LHCN-M2 (cell line): ENCODE measurements around the gene ITLN2. TPM values are rescaled to one million over a fixed set of nuclear protein-coding genes. Genes with fewer than 3 reads are reported as not detected.
"Not testable (repeated sequence)": the region's sequence is repeated elsewhere in the genome, so short reads cannot be mapped to it uniquely, and the experiment has no call there.

Experiments used
- DNase-seq: peaks from one replicate; pipeline ENCODE4 v3.0.0-alpha.2; 2012; ENCODE audit warnings: low read depth
- polyA plus RNA-seq: library from polyadenylated mRNA; unstranded; fragments of >200 nt; gene quantifications from one replicate; pipeline ENCODE4 v1.2.1, GENCODE V29; 2012; ENCODE audit warnings: missing spikeins
- total RNA-seq: library from RNA; depleted of rRNA; stranded (reverse); fragments of >200 nt; gene quantifications from 2 replicates; pipeline ENCODE4 v1.2.3, GENCODE V29; 2014; rRNA removed

The ITLN2 gene
- not detected in 2 replicates for total RNA-seq
- polyA plus RNA-seq = not detected

DNA sequence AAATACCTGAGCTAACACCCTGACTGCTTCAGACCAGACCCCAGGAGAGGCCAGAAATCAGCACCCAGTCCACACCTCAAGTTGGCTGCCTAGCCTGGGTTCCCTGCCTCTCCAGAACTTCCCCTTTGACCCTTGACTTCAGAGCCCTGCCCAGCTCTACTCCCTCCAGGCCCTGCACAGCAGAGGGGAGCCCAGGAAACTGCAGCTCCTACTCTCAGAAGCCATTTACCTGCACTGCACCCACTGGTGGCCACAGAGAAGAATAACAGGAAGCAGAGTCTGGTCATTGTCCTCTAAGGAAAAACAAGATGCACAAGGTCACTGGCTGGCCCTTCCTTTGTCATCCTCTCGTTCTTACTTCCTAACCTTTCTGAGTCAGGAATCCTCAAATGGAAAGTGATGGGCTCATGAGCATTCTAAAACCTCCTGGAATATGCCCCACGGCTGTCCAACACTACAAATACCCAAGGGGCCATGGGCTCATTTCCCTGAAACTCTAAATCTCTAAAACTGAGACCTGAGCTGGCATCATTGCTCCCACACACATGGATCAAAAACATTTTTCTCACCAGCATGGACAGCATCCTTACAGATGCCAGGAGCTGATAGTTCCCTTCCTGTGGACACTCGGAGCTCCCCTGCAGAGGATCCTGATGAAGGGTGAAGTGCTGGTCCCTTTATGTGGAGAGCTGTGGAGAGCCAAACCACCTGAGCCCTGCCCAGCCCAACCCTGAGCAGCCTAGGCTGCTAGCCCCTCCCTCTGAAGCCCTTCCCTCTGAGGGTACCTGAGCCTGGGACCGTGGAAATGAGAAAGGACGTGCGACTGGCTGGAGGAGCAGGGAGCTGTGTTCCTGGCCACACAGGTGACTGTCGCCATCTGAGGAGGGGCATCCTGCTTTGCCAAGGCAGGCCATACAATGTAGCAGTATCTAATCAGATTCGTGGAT lies at the start of gene ITLN2:
Gene ITLN2 (minus strand): TSS at position 652 of the 947 bp plus-strand sequence. CDS start 68 bp downstream, at position 584.
- DNase-seq = peak; percentile 32

DNA sequence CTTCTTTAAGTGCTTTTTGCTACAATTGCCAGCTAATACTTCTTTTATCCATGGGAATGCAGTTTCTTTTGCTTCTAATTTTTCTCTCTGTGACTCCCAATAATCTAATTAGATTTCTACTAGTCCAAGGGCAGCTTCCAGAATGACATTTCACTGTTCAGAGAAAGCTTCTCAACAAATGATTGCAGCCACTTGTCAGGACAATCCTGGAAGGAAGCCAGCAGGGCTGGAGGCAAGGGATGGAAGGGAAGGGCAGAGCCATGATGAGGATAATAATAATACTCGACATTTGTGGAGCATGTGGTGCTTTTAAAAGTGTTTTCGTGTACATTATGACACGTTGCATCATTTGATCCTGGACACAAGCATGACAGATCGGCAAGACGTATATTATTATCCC lies 46.9 kb upstream of the ITLN2 start:
- no peak for DNase-seq

DNA sequence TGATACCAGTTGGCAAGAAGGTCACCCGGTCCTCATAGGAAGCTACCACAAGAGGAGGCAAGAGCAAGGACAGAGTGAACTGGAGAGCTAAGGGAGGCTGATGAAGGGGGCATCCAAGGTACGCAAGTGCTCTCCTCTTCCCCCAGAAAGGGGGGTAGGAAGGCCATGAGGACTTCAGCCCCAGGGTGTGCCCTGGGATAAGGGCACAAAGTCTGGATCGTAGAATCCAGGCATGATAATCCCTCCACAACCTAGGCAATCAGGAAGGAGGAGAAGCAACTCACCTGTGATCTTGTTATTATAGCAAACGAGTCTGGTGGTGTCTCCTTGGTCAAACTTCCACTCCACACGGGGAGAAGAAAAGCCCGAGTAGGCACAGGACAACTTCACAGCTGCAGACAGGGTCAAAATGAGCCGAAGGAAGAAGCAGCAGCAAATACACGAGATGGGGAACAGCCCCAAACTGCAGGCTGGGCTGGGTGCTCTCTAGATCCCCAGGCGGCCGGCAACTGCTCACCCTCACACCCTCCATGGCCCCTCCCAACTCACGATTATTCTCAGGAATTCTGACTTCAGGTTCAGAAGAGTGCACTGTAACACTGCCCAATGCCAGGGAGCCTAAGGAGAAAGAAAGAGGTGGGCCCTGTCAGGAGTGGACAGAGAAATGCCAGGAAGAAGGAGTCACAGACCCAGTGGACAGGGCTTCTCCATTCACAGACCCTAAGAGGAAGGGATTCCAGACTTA lies 46.3 kb upstream of the ITLN2 start:
- DNase-seq = no peak

DNA sequence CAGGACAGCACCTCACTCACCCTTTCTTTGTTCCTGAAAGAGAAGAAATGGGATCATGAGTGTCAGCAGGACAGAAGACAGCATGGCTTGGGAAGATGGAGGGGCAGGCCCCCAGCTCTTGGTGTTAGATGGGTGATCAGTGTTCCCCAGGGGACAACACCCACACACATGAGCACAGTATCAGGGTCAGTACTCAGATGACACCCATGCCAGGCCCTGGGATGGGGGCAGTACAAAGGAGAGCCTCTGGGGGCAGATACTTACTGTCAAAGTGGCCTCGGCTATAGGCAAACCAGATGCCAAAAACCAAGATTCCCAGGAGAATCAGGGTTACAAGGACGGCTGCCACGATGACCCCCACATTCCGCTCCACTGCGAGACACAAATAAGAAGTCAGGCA lies 44.8 kb upstream of the ITLN2 start:
- DNase-seq = no peak

DNA sequence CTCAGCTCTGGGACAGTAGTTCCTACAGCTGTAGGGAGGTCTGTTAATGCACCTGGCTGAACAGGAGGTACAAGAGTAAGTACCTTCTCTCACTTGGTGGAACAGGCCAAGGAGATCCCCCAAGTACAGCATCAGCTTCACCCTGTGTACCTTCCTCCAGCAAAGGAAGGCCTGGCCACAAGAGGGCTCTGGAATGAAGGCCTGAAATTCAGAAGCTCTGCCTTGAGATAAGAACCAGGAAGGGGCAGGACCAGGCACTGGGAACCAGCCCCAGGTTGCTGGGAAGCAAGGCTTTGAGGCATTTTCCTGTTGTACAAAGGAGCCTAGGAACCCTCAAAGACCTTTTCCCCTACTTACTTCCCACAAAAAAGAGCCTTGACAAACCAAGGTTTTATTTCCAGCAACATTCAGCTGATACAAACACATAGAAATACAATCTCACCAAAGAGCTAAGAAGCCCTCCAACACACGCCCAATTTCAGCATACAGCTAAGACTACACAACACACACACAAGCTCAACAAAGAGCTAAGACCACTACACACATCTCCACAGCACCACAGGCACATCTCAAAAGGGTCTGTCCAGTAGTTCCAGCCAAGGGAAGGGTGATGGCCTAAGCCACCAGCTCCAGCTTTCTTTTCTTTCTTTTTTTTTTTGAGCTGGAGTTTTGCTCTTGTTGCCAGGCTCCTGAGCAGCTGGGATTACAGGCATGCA lies 42.9 kb upstream of the ITLN2 start:
- peak; percentile 57 for DNase-seq

DNA sequence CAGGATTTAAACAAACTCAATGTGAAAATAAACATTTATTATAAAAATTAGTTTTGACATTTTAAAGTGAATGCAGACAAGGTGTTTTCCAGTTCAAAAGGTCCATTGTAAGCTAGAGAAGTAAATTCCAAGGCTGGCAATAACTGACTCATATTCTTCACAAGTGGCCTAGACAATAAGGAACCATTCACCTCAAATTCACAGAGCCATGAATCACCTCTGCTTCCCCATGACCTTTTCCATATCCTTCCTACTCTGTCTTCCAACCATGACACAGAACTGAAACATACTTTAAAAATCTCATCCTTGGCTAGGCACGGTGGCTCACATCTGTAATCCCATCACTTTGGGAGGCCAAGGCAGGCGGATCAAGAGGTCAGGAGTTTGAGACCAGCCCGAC lies 41.6 kb upstream of the ITLN2 start:
- peak; percentile 67 for DNase-seq

DNA sequence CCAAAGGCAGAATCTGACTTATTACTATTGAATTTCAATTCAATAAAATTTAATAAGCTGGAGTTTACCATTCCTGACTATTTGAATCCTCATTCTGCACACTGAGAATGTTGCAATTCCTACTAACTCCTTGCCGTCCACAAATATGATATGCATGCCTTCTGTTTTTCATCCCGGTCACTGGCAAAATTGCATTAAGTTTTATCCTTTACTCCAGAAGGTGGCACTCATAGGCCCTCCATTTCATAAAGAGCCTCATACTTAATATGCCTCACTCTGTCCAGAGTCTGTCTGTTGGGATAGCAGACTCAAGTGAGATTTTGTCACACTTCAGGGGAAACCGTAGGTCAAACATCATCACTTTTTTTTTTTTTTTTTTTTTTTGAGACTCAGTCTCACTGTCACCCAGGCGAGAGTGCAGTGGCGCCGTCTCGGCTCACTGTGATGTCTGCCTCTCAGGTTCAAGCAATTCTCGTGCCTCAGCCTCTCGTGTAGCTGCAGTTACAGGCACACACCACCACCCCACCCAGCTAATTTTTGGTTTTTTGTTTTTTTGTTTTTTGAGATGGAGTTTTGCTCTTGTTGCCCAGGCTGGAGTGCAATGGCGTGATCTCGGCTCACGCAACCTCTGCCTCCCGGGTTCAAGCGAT lies 39.1 kb upstream of the ITLN2 start:
- peak; percentile 72 for DNase-seq

DNA sequence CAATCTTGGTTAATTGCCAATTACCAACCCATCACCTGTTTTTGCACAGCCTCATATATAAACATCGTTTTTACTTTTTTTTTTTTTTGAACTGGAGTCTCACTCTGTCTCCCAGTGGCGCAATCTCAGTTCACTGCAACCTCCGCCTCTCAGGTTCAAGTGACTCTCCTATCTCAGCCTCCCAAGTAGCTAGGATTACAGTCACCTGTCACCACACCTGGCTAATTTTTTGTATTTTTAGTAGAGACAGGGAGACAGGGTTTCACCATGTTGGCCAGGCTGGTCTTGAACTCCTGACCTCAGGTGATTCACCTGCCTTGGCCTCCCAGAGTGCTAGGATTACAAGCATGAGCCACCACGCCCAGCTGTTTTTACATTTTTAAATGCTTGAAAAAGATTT lies 37.4 kb upstream of the ITLN2 start:
- not testable (repeated sequence) for DNase-seq

DNA sequence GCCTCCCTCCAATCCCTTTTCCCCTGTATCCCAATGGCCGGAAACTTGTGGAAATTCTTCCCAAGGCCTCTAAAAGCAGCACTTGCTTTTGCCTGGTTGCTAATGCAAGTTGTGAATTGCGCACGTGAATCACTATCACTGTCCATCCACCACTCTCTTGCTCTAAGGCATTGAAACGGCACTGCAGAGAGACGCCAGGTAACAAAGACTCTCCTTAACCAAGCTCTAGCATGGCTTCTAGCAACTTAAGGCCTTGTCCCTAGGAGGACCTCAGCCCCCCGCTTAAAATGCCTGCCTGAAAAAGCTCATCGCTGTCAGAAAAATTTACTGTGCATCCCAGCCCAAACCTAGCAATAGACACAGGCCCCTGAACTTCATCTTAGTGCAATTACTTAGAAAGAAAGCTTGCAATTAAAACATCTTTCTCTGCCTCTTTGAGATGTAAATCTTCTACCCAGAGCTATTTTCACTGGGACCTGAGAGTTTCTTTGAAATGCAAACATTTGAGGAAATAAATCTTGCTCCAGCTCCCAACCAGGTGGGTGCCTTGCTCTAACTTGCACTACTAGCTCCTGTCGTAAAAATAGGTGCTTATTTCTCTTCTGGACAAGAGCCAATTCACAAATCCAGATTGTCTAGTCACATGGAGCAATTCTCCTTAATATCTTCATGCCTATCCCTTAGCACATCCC lies 32.9 kb upstream of the ITLN2 start:
- DNase-seq = no peak

DNA sequence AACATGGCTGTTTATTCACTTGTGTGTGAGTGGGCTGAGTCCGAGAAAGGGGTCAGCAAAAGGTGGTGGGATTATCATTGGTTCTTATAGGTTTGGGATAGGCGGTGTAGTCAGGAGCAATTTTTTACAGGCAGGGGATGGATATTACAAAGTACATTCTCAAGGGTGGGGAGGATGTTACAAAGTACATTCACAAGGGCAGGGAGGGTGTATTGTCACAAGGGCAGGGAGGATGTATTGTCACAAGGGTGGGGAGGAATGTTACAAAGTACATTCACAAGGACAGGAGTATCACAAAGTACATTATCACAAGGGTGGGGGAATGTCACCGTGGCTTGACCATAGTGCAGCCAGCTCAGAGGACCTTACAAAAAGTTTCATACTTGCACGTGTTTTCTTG lies 31.1 kb upstream of the ITLN2 start:
- no peak for DNase-seq

DNA sequence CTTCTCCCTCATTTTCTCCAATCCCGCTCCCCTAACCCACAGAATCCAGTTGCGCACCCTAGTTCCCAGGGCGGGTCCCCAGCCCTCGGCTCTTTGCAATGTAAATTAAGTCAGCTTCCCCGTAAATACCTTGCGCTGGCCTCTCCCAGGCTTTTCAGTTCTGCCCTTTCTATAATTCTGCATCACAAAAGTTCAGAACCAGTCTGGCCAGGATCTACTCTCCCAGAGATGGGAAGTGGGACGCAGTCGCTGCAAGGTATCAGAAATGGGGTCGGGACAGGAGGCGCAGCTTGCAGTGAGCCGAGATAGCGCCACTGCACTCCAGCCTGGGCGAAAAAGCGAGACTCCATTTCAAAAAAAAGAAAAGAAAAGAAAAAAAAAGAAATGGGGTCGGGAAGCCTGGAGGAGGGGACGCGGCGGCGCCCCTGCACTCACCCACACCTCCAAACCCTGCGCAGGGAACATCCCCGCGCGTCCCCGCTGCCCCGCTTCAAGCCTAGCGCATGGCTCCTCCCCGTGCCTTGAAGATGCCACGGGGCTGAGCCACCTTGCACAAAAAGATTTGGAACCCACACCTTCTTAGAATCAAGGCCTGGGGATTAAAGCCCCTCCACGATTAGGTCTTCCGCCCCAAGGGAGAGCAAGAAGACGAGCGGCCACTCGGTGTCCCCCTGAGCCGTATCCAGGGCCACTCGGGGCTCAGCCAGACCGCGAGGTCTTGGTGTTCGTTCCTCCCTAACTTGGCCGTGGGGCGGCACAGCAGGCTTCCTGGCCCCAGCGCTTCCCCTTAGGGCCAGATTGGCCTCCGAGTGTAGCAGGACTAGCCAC lies 27.2 kb upstream of the ITLN2 start:
- no peak for DNase-seq

DNA sequence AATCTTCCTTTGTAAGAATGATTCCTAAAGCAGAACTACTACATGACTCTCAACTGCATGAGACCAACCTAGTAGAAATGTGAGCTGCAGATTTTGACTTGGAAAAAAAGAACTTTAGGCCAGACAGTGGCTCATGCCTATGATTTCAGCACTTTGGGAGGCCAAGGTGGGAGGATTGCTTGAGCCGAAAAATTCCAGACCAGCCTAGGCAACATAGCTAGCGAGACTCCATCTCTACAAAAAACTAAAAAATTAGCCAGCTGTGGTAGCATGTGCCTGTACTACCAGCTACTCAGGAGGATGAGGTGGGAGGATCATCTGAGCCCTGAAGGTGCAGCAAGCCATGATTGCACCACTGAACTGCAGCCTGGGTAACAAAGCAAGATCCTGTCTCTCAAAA lies 24.7 kb upstream of the ITLN2 start:
- no peak for DNase-seq

DNA sequence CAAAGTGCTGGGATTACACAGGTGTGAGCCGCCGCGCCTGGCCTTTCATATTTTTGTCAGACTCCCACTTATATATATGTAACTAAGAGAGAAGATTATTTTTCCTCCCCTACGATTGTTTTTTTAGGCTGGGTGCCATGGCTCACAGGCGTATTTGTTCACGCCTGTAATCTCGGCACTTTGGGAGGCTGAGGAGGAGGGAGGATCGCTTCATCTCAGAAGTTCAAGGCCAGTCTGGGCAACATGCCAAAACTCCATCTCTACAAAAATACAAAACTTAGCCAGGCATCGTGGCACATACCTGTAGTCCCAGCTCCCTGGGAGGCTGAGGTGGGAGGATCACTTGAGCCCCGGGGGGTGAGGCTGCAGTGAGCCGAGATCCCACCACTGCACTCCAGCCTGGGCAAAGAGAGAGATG lies 23.9 kb upstream of the ITLN2 start:
- no peak for DNase-seq

DNA sequence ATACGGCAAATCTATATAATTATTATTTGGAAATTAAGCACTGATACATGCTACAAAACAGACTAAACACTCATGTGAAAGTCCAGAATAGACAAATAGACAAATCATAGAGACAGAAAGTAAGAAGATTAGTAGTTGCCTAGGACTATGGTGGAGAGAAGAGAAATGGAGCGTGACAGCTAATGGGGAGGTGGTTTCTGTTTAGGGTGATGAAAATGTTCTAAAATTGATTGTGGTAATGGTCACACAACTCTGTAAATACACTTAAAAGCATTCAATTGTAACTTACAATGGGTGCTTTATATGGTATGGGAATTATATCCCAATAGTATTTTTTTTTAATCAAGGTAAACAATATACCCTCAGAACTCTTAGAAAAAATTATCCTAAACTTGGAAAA lies 20.4 kb upstream of the ITLN2 start:
- no peak for DNase-seq

DNA sequence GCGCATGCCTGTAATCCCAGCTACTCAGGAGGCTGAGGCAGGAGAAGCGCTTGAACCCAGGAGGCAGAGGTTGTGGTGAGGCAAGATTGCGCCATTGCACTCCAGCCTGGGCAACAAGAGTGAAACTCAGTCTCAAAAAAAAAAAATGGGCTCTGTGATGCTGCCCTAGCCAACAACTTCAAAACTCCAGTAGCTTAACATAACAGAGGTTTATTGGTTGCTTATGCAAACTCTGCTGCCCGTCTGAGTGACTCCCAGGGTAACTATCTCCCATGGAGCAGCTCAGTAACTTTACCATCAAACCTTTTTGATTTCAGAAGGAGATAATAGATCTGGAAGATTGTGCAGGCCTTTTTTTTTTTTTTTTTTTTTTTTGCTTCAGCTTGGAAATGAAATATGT lies 18.9 kb upstream of the ITLN2 start:
- DNase-seq = no peak

DNA sequence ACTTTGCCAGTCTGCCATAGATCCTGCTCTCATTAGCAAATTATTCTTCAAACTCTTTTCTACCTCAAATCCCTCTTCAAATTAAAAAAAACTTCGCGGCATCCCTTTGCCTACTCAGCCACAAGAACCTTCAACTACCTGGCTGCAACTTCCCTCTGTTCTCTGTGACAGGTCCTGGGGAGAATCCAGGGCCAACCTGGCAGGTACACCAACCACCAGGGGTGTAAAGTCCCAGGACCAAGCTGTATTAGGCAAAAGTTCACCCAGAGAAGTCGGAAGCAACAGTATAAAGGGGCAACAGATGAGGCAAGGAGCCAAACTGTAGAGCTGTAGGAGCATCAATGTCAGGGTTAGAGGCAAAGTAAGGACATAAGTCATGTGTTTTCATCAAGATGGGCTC lies 18.3 kb upstream of the ITLN2 start:
- no peak for DNase-seq

DNA sequence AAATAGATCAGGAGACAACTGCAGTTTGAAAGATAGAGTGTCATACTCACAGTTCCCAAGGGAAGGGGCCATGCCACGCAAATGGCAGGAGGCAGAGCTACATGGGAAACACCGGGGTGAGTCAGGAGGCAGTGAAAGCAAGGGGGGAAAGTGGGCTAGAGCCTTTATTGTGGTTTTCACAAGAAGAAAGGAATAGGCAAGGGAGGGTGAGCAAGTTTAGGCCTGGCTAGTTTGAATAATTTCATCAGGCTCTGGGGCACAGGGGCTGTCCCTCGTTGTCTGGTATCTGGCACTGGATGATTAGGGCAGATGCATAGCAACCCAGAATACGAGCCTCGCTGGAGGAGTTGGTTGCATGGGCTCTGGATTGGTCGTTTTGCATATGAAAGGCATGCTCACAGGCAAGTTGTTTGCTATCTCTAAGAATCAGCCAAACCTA lies 17.0 kb upstream of the ITLN2 start:
- no peak for DNase-seq

DNA sequence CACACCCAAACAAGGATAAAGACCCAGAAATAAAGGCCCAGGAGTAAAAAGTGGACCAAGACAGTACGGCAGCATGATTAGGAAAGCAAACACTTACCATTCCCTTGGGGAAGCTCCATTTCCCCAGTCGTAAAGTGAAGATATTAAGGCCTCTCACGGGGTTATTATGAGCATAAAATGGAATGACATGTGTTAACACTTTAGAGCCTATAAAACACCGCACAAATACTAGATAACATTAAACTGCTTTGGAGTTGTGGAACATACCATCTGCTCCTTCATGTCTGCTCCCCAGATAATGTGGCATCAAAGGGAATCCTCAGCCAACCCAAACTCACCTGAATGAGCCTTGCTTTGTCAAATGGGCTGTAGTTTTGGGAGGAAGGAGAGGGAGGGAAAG lies 8.9 kb upstream of the ITLN2 start:
- no peak for DNase-seq

DNA sequence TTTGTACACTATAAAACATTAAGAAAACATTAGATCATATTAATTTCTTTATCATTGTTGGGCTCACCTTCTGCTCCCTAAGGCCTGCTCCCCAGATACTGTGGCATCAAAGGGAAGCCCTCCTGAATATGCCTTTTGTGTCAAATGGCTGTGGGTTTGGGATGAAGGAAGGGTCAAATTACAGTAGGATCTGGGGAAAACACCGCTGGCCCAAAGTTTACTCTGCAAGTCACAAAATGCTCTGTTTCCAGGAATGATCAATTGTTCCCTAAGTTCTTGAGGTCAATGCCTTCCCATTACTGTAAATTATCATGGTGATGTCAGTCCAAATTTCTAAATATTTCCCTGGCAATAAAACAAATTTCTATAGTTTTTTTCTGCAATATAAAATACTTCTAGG lies 6.8 kb upstream of the ITLN2 start:
- no peak for DNase-seq

DNA sequence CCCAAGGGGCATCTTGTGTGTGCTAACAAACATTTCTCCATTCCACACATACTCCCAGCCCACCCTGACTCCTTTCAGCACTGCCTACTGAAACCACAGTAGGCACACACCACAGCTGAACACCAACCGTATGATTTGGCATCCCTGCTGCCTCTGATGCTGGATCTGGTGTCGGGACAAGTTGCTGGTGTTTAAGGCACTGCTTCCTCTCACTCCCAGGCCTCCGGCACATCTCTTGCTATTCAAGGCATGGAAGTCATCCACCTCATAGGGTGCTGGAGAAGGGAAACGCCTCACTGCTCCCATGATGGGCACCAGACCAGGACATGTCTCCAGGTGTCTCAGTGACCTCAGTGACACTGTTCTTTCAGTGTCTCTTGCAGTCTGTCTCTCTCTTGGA lies 2.4 kb upstream of the ITLN2 start:
- no peak for DNase-seq
